ENCODE data around the gene FCHO2.

- TF ChIP-seq EZH2 (IDR thresholded peaks at IDR 0.05; ENCODE audit: borderline replicate concordance, control insufficient read depth, low read depth, low read length) (no peak), SUPT20H (IDR thresholded peaks at IDR 0.05; ENCODE audit: borderline replicate concordance, control insufficient read depth, low read depth, low read length) (no peak), CTCF (IDR thresholded peaks at IDR 0.05 in 2 of 3, conservative IDR thresholded peaks at IDR 0.05 in 1 of 3; ENCODE audit: control insufficient read depth in 2 of 3, extremely low read depth in 1 of 3, insufficient read depth in 1 of 3, low read depth in 3 of 3, low read length in 3 of 3) (no peak), CHD4 (IDR thresholded peaks at IDR 0.05) (no peak), CEBPZ (IDR thresholded peaks at IDR 0.05; ENCODE audit: low read depth, low read length) (no peak), SREBF1 (IDR thresholded peaks at IDR 0.05; ENCODE audit: low read length) (no peak), CEBPB (IDR thresholded peaks at IDR 0.05; ENCODE audit: borderline replicate concordance in 1 of 2, low read depth in 2 of 2, low read length in 2 of 2) (no peak), USF1 (IDR thresholded peaks at IDR 0.05; ENCODE audit: borderline replicate concordance, extremely low read length, insufficient read depth, low read depth, low read length) (no peak), NFYB (IDR thresholded peaks at IDR 0.05; ENCODE audit: insufficient read depth, low read depth, low read length) (no peak), HDAC6 (IDR thresholded peaks at IDR 0.05; ENCODE audit: unreplicated experiment) (no peak), ZBTB40 (IDR thresholded peaks at IDR 0.05; ENCODE audit: borderline replicate concordance) (no peak), MXI1 (IDR thresholded peaks at IDR 0.05; ENCODE audit: low read depth, low read length) (no peak), TCF12 (IDR thresholded peaks at IDR 0.05; ENCODE audit: low read depth, low read length) (no peak), SMAD1 (IDR thresholded peaks at IDR 0.05; ENCODE audit: low read depth, partially characterized antibody) (no peak)
Measured at GRCh38 chr5:73008831-73009230, 53.0 kb downstream of the FCHO2 start.

Data from GM12878 (cell line).